Measurements from ENCODE around the gene CDH24.

- TF ChIP-seq, protein P1, sequence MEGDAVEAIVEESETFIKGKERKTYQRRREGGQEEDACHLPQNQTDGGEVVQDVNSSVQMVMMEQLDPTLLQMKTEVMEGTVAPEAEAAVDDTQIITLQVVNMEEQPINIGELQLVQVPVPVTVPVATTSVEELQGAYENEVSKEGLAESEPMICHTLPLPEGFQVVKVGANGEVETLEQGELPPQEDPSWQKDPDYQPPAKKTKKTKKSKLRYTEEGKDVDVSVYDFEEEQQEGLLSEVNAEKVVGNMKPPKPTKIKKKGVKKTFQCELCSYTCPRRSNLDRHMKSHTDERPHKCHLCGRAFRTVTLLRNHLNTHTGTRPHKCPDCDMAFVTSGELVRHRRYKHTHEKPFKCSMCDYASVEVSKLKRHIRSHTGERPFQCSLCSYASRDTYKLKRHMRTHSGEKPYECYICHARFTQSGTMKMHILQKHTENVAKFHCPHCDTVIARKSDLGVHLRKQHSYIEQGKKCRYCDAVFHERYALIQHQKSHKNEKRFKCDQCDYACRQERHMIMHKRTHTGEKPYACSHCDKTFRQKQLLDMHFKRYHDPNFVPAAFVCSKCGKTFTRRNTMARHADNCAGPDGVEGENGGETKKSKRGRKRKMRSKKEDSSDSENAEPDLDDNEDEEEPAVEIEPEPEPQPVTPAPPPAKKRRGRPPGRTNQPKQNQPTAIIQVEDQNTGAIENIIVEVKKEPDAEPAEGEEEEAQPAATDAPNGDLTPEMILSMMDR (IDR thresholded peaks at IDR 0.05) = no peak
- no peak for TF ChIP-seq POLR2AphosphoS5 (IDR thresholded peaks at IDR 0.05; ENCODE audit: low read depth, low read length)
- TF ChIP-seq TCF7L2 (IDR thresholded peaks at IDR 0.05; ENCODE audit: low read depth, low read length) = no peak
- no peak for TF ChIP-seq SIN3A (IDR thresholded peaks at IDR 0.05; ENCODE audit: borderline replicate concordance, insufficient read depth, low read depth, low read length)
Observed at GRCh38 chr14:23086565-23086964, 29.2 kb upstream of the CDH24 start.
